CD4-positive, alpha-beta T cell treated with Interleukin-2 at 100 ng/mL for 4 hours (primary cell): Measurements from ENCODE around the gene OR10AD1.
A peak's percentile ranks its signal among the peaks of the same experiment; 100 is the strongest.
"Not testable (repeated sequence)": the region's sequence is repeated elsewhere in the genome, so short reads cannot be mapped to it uniquely, and the experiment has no call there.

Experiments
- DNase-seq: peaks from one replicate; pipeline ENCODE4 v3.0.0-alpha.2; 2020; ENCODE audit warnings: low spot score

Gene OR10AD1

DNA sequence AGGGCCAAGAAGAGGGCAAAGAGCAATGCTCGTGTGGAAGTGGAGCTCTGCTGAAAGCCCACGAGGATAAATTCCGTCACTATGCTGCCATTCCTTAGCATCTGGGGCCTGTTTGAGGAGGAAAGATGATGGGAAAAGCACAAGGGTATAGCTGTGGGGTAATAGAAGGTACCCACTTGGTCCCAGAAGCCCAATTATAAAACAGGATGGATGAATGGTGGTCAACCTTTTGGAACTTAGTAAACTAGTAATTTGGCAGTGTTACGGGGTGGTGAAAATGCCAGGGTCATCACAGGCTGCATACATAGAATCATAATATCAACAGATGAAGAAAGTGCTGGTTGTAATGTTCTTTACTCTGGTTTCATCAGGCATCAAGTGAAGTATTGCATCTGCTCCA lies at the start of gene OR10AD1:
Gene OR10AD1 (minus strand): TSS at position 101 of the 400 bp plus-strand sequence. CDS start 0 bp downstream, at position 101.
- DNase-seq: no peak

DNA sequence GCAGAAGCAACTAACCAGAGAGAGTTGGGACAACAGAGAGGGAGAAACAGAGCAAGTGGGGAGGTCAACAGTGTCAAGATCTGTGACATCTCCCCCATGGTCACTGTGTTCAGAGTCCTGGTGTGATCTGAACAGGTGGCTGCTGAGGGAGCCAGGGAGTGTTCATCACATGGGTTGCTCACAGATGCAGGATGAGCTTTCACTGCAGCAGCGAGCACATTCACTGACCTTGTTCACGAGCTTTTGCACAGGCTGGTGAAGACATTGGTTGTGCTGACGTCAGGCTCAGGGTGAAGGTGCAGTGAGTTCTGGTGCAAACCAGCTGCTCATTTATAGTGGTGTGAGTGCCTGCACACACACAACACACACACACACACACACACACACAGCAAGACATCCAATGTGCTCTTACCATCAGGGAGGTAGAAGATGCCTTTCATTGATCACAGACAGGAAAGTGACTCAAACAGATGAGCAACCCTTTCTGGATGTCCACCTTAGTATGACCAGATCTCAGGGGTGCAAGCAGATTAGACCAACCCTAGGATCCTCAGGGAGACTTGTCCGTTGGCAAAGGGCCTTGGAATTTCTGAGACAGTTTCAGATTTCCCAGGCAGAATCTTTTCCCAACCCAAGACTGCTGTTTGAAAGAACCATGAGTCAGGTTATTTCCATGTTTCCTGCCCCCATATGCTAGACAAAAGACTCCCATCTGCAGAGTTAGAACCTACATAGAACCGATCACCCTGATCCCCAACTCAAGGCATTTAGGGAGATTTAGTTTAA lies 44.3 kb upstream of the OR10AD1 start:
- no peak for DNase-seq

- DNase-seq: no peak
These were observed 34.1 kb upstream of the OR10AD1 start for GRCh38 chr12:48237162-48237561.

GRCh38 chr12:48235796-48236333 lies 32.8 kb upstream of the OR10AD1 start:
- DNase-seq: no peak

GRCh38 chr12:48231169-48231958 lies 28.3 kb upstream of the OR10AD1 start:
- not testable (repeated sequence) for DNase-seq

DNA sequence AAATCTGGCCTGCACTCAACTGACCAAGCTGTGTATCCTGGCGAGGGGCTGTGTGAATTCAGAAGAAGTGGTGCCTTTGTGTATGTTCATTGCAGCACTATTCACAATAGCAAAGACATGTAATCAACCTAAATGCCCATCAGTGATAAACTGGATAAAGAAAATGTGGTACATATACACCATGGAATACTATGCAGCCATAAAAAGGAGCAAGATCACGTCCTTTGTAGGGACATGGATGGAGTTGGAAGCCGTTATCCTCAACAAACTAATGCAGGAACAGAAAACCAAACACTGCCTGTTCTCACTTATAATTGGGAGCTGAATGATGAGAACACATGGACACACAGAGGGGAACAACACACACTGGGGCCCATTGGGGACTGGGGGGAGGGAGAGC lies 21.4 kb upstream of the OR10AD1 start:
- DNase-seq: not testable (repeated sequence)

DNA sequence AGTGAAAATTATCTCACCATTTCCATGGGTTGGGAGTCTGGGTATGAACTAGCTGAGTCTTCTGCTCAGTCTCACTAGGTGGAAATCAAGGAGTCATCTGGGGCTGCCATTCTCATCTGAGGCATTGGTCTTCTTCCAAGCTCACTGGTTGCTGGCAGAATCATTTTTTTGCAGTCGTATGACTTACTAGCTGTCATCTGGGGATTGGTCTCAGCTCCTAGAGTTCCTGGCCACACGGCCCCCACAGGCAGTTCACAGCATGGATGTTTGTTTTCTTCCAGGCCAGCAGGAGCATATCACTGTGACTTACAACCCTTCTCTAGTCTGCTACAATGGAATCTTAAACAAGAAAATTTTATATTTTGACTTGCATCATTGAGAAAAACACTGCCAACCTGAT lies 18.6 kb upstream of the OR10AD1 start:
- DNase-seq: no peak

- no peak for DNase-seq
These were observed 17.6 kb upstream of the OR10AD1 start for GRCh38 chr12:48220701-48221100.

GRCh38 chr12:48219631-48220030 lies 16.5 kb upstream of the OR10AD1 start:
- DNase-seq: no peak

DNA sequence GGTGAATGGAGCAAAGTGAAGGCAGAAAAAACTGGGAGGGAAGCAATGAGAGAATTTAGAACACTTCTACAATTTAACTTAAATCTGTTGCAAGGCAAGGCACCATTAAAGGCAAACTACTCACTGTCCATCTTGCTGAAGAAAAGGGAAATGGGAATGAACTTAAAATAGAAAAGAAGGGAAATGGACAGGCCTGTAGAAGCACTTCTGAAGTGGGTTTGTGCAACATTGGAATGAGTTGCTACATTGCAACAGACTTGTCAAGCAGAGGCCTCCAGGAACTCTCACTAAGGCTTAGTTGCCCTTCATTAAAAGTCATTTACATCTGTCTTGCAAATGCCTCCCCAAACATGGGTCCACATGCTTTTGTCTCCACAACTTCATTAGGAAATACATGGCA lies 13.7 kb upstream of the OR10AD1 start:
- no peak for DNase-seq

DNA sequence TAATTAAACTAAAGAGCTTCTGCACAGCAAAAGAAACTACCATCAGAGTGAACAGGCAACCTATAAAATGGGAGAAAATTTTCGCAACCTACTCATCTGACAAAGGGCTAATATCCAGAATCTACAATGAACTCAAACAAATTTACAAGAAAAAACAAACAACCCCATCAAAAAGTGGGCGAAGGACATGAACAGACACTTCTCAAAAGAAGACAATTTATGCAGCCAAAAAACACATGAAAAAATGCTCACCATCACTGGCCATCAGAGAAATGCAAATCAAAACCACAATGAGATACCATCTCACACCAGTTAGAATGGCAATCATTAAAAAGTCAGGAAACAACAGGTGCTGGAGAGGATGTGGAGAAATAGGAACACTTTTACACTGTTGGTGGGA lies 6.4 kb upstream of the OR10AD1 start:
- not testable (repeated sequence) for DNase-seq

GRCh38 chr12:48202766-48203165 lies 326 bp downstream of the OR10AD1 start:
- no peak for DNase-seq

GRCh38 chr12:48201516-48201915 lies 1.6 kb downstream of the OR10AD1 start:
- no peak for DNase-seq

DNA sequence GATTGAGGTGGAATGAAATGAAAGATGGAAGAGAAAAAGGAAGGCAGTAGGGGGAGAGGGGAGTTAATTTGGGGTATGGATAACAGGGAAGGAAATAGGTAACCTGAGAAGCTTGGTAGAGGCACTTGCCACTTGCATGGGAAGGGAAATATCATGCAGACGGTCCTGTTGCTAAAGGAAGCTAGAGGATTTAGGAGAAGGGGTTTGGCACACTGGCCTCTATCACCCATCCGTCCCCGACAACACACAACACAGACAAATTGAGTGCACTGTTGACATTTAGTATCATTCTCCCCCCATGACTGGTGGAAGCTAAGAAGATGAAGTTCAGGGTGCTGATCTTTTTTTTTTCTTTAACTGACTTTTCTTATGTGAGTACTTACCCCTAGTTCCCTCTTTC lies 2.0 kb downstream of the OR10AD1 start:
- DNase-seq: no peak

DNA sequence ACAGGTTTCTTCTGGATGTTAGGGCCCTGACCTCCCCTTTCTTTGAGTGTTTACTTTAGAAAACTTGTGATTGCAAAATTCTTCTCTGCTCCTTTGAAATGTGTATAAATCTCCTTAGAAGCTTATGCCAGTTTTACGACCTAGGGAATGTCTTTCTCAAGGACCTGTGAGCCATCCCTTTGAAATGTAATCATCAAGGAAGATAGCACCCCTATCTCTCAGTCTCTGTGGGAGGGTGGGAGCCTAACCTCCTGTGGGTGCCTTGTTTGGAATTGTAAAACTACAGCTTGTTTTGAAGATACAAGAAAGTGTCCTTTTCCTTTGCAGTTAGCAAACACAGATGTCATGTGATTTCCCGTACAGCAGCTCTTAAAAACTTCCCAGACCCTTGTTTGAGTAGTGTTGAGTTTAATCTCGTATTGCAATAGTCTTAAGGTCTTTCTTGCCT lies 3.3 kb downstream of the OR10AD1 start:
- DNase-seq: no peak

- DNase-seq: no peak
These were observed 4.1 kb downstream of the OR10AD1 start for GRCh38 chr12:48198985-48199384.

DNA sequence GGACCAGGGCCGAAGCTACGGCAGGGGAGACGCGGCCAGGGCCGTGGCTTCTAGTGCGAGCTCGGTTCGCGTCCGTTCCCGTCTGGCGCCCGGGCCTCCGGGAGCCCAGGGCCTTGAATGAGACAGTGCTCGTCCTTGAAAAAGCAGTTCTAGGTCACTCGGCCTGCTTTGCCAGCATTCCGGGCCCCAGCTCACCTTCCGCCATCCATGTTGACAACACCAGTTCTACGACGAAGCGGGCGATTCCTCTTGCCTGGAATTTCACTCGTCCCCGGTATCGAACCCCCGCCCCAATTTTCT lies 4.5 kb downstream of the OR10AD1 start:
- DNase-seq: peak; percentile 15

DNA sequence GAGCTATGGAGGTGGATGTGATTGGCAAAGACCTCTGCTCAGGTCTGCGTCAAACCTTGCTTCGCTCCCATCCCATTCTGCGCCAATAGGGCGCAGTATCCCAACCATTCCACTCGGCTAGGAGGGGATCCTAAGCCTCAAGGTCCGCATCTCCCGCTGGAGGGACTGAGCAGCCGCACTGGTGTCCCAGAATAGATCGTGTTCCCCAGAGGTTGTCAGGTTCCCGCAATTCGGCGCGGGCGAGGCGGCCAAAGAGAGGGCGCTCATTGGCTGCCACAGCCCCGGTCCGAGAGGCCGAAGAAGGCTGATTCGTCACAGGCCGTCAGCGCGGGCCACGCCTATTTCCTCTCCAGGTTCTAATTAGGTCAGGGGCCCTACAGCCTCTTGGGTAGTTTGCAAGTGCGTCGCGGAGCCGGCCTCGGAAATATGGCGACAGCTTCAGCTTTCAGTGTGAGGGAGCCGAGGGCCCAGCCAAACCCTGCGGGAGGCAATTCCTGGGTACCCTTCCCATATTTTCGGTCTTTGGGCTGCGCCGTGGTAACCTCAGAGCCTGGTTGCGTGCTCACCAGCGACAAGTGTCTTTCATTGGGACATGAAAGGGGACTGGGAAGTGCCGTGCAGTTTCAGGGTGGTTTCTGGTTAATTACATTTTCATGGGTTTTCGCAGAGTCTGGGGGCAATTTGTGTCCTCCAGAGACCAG lies 5.0 kb downstream of the OR10AD1 start:
- DNase-seq: peak; percentile 91

GRCh38 chr12:48197549-48197970 lies 5.5 kb downstream of the OR10AD1 start:
- DNase-seq: peak; percentile 49

DNA sequence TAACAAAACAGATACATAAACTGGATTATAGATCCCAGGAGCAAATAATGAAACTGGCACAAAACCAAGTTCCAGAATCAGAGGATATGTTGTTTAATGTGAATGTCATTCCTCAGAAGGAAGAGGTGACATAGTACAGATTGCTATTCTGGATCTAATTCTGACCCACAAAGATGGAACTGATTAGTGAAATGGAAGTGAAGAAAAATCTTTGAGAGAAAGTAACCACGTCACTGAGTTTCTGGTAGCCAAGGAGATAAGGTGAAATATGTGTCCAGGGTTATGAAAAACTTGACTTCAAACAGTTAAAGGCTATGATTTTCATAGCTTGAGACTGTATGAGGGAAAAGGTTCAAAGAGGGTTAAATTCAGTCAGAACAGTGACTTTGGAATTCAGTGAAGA lies 8.3 kb downstream of the OR10AD1 start:
- DNase-seq: no peak

GRCh38 chr12:48193623-48194022 lies 9.5 kb downstream of the OR10AD1 start:
- no peak for DNase-seq

- no peak for DNase-seq
These were observed 10.2 kb downstream of the OR10AD1 start for GRCh38 chr12:48192861-48193260.

GRCh38 chr12:48191096-48191495 lies 12.0 kb downstream of the OR10AD1 start:
- no peak for DNase-seq
